WTC11 (cell line): ENCODE results near the gene SKIC8. TPM values are rescaled to one million over a fixed set of nuclear protein-coding genes. Genes with fewer than 3 reads are reported as not detected.

ENCODE experiments used
- ATF3 ChIP-seq: sonication (generic); formaldehyde crosslinking; conservative IDR thresholded peaks from 2 replicates; pipeline ENCODE4 v1.8.1; 2022; ENCODE audit warnings: mild to moderate bottlenecking, missing genetic modification reagents
- CBFB ChIP-seq: sonication (generic); formaldehyde crosslinking; IDR thresholded peaks from 2 replicates; pipeline ENCODE4 v1.8.1; 2022; ENCODE audit warnings: mild to moderate bottlenecking, low read depth, missing genetic modification reagents
- CREB1 ChIP-seq: sonication (generic); formaldehyde crosslinking; IDR thresholded peaks from 2 replicates; pipeline ENCODE4 v1.8.0; 2023; ENCODE audit warnings: mild to moderate bottlenecking, missing genetic modification reagents
- CREM ChIP-seq: sonication (generic); formaldehyde crosslinking; IDR thresholded peaks from 2 replicates; pipeline ENCODE4 v1.8.1; 2022; ENCODE audit warnings: mild to moderate bottlenecking, missing genetic modification reagents, moderate library complexity
- CTCF ChIP-seq: fragments of 200-600 bp; IDR thresholded peaks from 2 replicates; pipeline ENCODE4 v1.8.0; 2022; ENCODE audit warnings: antibody characterized with exemption
- ELF4 ChIP-seq: sonication (generic); formaldehyde crosslinking; IDR thresholded peaks from 2 replicates; pipeline ENCODE4 v1.8.1; 2022; ENCODE audit warnings: low read depth, mild to moderate bottlenecking, moderate library complexity, missing genetic modification reagents
- FOXP4 ChIP-seq: sonication (generic); formaldehyde crosslinking; IDR thresholded peaks from 2 replicates; pipeline ENCODE4 v1.8.0; 2022; ENCODE audit warnings: mild to moderate bottlenecking, missing genetic modification reagents
- IRF2 ChIP-seq: sonication (generic); formaldehyde crosslinking; IDR thresholded peaks from 2 replicates; pipeline ENCODE4 v1.8.0; 2022; ENCODE audit warnings: low read depth, missing genetic modification reagents, borderline replicate concordance
- JAZF1 ChIP-seq: fragments of 250-450 bp; sonication (Bioruptor Pico); IDR thresholded peaks from 2 replicates; pipeline ENCODE4 v1.9.0; 2021; ENCODE audit warnings: moderate library complexity, mild to moderate bottlenecking, inconsistent platforms
- NFYB ChIP-seq: sonication (generic); formaldehyde crosslinking; conservative IDR thresholded peaks from 2 replicates; pipeline ENCODE4 v1.8.0; 2022; ENCODE audit warnings: low read depth, missing genetic modification reagents
- PREB ChIP-seq: sonication (generic); formaldehyde crosslinking; IDR thresholded peaks from 2 replicates; pipeline ENCODE4 v1.8.1; 2022; ENCODE audit warnings: mild to moderate bottlenecking, missing genetic modification reagents, moderate library complexity, borderline replicate concordance
- RELA ChIP-seq: sonication (generic); formaldehyde crosslinking; IDR thresholded peaks from 2 replicates; pipeline ENCODE4 v1.8.1; 2022; ENCODE audit warnings: missing genetic modification reagents, mild to moderate bottlenecking, borderline replicate concordance
- RORB ChIP-seq: fragments of 250-450 bp; sonication (Bioruptor Pico); IDR thresholded peaks from 2 replicates; pipeline ENCODE4 v1.9.0; 2021; ENCODE audit warnings: mild to moderate bottlenecking
- SMAD4 ChIP-seq: sonication (generic); formaldehyde crosslinking; IDR thresholded peaks from 2 replicates; pipeline ENCODE4 v1.8.0; 2022; ENCODE audit warnings: mild to moderate bottlenecking, missing genetic modification reagents
- STAT6 ChIP-seq: sonication (generic); formaldehyde crosslinking; conservative IDR thresholded peaks from 2 replicates; pipeline ENCODE4 v1.8.1; 2023; ENCODE audit warnings: mild to moderate bottlenecking, low read depth, missing genetic modification reagents, moderate library complexity
- TEAD1 ChIP-seq: sonication (generic); formaldehyde crosslinking; IDR thresholded peaks from 2 replicates; pipeline ENCODE4 v1.8.0; 2022; ENCODE audit warnings: mild to moderate bottlenecking, missing genetic modification reagents
- ZNF219 ChIP-seq: sonication (generic); formaldehyde crosslinking; IDR thresholded peaks from 2 replicates; pipeline ENCODE4 v1.8.0; 2023; ENCODE audit warnings: missing genetic modification reagents, mild to moderate bottlenecking, borderline replicate concordance
- ZNF232 ChIP-seq: sonication (generic); formaldehyde crosslinking; IDR thresholded peaks from 2 replicates; pipeline ENCODE4 v1.8.0; 2022; ENCODE audit warnings: mild to moderate bottlenecking, missing genetic modification reagents
- ZNF263 ChIP-seq: sonication (generic); formaldehyde crosslinking; IDR thresholded peaks from 2 replicates; pipeline ENCODE4 v1.8.1; 2022; ENCODE audit warnings: low read depth, mild to moderate bottlenecking, moderate library complexity, missing genetic modification reagents
- ZNF281 ChIP-seq: sonication (generic); formaldehyde crosslinking; IDR thresholded peaks from 2 replicates; pipeline ENCODE4 v1.8.0; 2023; ENCODE audit warnings: mild to moderate bottlenecking, missing genetic modification reagents
- ZNF396 ChIP-seq: fragments of 250-450 bp; sonication (Bioruptor Pico); IDR thresholded peaks from 2 replicates; pipeline ENCODE4 v1.8.0; 2021; ENCODE audit warnings: mild to moderate bottlenecking, moderate library complexity, borderline replicate concordance
- ZNF425 ChIP-seq: fragments of 250-450 bp; sonication (Bioruptor Pico); conservative IDR thresholded peaks from 2 replicates; pipeline ENCODE4 v1.9.0; 2021; ENCODE audit warnings: mild to moderate bottlenecking
- ZNF512 ChIP-seq: sonication (generic); formaldehyde crosslinking; IDR thresholded peaks from 2 replicates; pipeline ENCODE4 v1.8.1; 2022; ENCODE audit warnings: missing genetic modification reagents, borderline replicate concordance
- total RNA-seq: library from RNA; stranded (reverse); gene quantifications from 3 replicates; pipeline ENCODE4 v1.2.3, GENCODE V29; 2021

The SKIC8 gene
- total RNA-seq, 1 experiment from 2014 or later = 55.6 TPM

GRCh38 chr15:78299101-78299930 is at the start of gene SKIC8 (continued):
- TF ChIP-seq ZNF512 = no peak
- TF ChIP-seq ZNF263 (CRISPR knock-in tag) = no peak
- TF ChIP-seq STAT6 (CRISPR knock-in tag) = no peak
- TF ChIP-seq ZNF396 = no peak
- TF ChIP-seq CREB1 = no peak
- no peak for TF ChIP-seq CTCF
- peak; percentile 95 for TF ChIP-seq CREM (CRISPR knock-in tag)
- TF ChIP-seq JAZF1 (CRISPR knock-in tag) = no peak
- peak; percentile 73 for TF ChIP-seq FOXP4 (CRISPR knock-in tag)
- no peak for TF ChIP-seq CBFB
- no peak for TF ChIP-seq ATF3 (CRISPR knock-in tag)
- no peak for TF ChIP-seq ZNF232 (CRISPR knock-in tag)
- TF ChIP-seq ZNF219 (CRISPR knock-in tag) = no peak
- TF ChIP-seq RELA (CRISPR knock-in tag) = no peak
- no peak for TF ChIP-seq ZNF281 (CRISPR knock-in tag)
- no peak for TF ChIP-seq PREB (CRISPR knock-in tag)
- no peak for TF ChIP-seq SMAD4
- TF ChIP-seq IRF2 (CRISPR knock-in tag) = no peak
- no peak for TF ChIP-seq ELF4 (CRISPR knock-in tag)
- no peak for TF ChIP-seq RORB
- no peak for TF ChIP-seq TEAD1 (CRISPR knock-in tag)
- no peak for TF ChIP-seq ZNF425 (CRISPR knock-in tag)
- TF ChIP-seq NFYB (CRISPR knock-in tag) = no peak
